ENCODE results near the gene GRID2. TPM values are rescaled to one million over a fixed set of nuclear protein-coding genes. Genes with fewer than 3 reads are reported as not detected.

Gene GRID2
- total and polyA plus RNA-seq, 2 experiments from 2014 or later = 0.12 TPM; not detected in 1

GRCh38 chr4:93261207-93261606 is 957.4 kb downstream of the GRID2 start:
- Histone ChIP-seq H3K27ac (no peak overlapping the region), H3K9me3 (ENCODE audit: low read depth) (no peaks in the 10 kb centered on the region), H3K36me3 (no peaks in the 10 kb centered on the region), H3K27me3 (no peaks in the 10 kb centered on the region), H3K4me1 (ENCODE audit: low read depth) (no peaks in the 10 kb centered on the region), H3K4me3 (no peak overlapping the region)
- DNase-seq (ENCODE audit: low read depth in 1 of 2, low spot score in 1 of 2) = no peak
- TF ChIP-seq CTCF (IDR thresholded peaks at IDR 0.05; ENCODE audit: low read depth, low read length) = no peak

- H3K9me3 ChIP-seq (ENCODE audit: low read depth) = no peaks in the 10 kb centered on the region
- no peak for TF ChIP-seq CTCF (IDR thresholded peaks at IDR 0.05; ENCODE audit: low read depth, low read length)
- DNase-seq (ENCODE audit: low read depth in 1 of 2, low spot score in 1 of 2) = no peak
These were observed 959.4 kb downstream of the GRID2 start for GRCh38 chr4:93263166-93263565.

GRCh38 chr4:93267747-93268146 is 964.0 kb downstream of the GRID2 start:
- no peak for TF ChIP-seq CTCF (IDR thresholded peaks at IDR 0.05; ENCODE audit: low read depth, low read length)
- Histone ChIP-seq H3K4me3 (no peak overlapping the region), H3K36me3 (no peaks in the 10 kb centered on the region), H3K4me1 (ENCODE audit: low read depth) (no peaks in the 10 kb centered on the region), H3K9me3 (ENCODE audit: low read depth) (no peaks in the 10 kb centered on the region), H3K27ac (no peak overlapping the region), H3K27me3 (no peaks in the 10 kb centered on the region)
- no peak for DNase-seq (ENCODE audit: low read depth in 1 of 2, low spot score in 1 of 2)

More at GRCh38 chr4:93263166-93263565, 959.4 kb downstream of the GRID2 start:
- H3K4me1 ChIP-seq (ENCODE audit: low read depth) = no peaks in the 10 kb centered on the region
- no peak overlapping the region for H3K4me3 ChIP-seq
- H3K27me3 ChIP-seq = no peaks in the 10 kb centered on the region
- H3K27ac ChIP-seq = no peak overlapping the region
- H3K36me3 ChIP-seq = no peaks in the 10 kb centered on the region

- no peak for TF ChIP-seq CTCF (IDR thresholded peaks at IDR 0.05; ENCODE audit: low read depth, low read length)
- Histone ChIP-seq H3K36me3 (no peaks in the 10 kb centered on the region), H3K27ac (no peak overlapping the region)
These were observed 981.6 kb downstream of the GRID2 start for GRCh38 chr4:93285346-93285745.

GRCh38 chr4:93289241-93289640 is 985.5 kb downstream of the GRID2 start:
- Histone ChIP-seq H3K27me3 (no peaks in the 10 kb centered on the region), H3K4me3 (no peak overlapping the region), H3K4me1 (ENCODE audit: low read depth) (no peaks in the 10 kb centered on the region), H3K36me3 (no peaks in the 10 kb centered on the region), H3K9me3 (ENCODE audit: low read depth) (no peaks in the 10 kb centered on the region), H3K27ac (no peak overlapping the region)
- DNase-seq (ENCODE audit: low read depth in 1 of 2, low spot score in 1 of 2) = no peak
- TF ChIP-seq CTCF (IDR thresholded peaks at IDR 0.05; ENCODE audit: low read depth, low read length) = no peak

More at GRCh38 chr4:93285346-93285745, 981.6 kb downstream of the GRID2 start:
- H3K4me1 ChIP-seq (ENCODE audit: low read depth) = no peaks in the 10 kb centered on the region
- no peaks in the 10 kb centered on the region for H3K27me3 ChIP-seq
- H3K4me3 ChIP-seq = no peak overlapping the region
- no peaks in the 10 kb centered on the region for H3K9me3 ChIP-seq (ENCODE audit: low read depth)
- DNase-seq (ENCODE audit: low read depth in 1 of 2, low spot score in 1 of 2) = no peak

GRCh38 chr4:93289831-93290230 is 986.1 kb downstream of the GRID2 start:
- TF ChIP-seq CTCF (IDR thresholded peaks at IDR 0.05; ENCODE audit: low read depth, low read length) = no peak
- DNase-seq (ENCODE audit: low read depth in 1 of 2, low spot score in 1 of 2) = no peak
- Histone ChIP-seq H3K4me1 (ENCODE audit: low read depth) (no peaks in the 10 kb centered on the region), H3K4me3 (no peak overlapping the region), H3K36me3 (no peaks in the 10 kb centered on the region), H3K27me3 (no peaks in the 10 kb centered on the region), H3K9me3 (ENCODE audit: low read depth) (no peaks in the 10 kb centered on the region), H3K27ac (no peak overlapping the region)

All from cardiac muscle cell (in vitro differentiated cells and primary cell).